Uterus (tissue), 2 donors: ENCODE measurements around the gene ADK.

Experiments
- CTCF ChIP-seq, 4 experiments: fragments of 200-600 bp in 2 of 4; fragments of 450-650 bp in 2 of 4; sonication (generic) in 2 of 4; IDR thresholded peaks; one replicate each; pipeline ENCODE4 v1.5.1; 2016 to 2019; ENCODE audit warnings: antibody characterized with exemption in 4 of 4, mild to moderate bottlenecking in 2 of 4, moderate library complexity in 1 of 4
- POLR2A ChIP-seq, 2 donors: fragments of 450-650 bp; IDR thresholded peaks; one replicate each; pipeline ENCODE4 v1.6.1; 2016; ENCODE audit warnings: antibody characterized with exemption in 2 of 2, mild to moderate bottlenecking in 1 of 2, moderate library complexity in 1 of 2

GRCh38 chr10:74743401-74743800 is 592.4 kb downstream of the ADK start:
- TF ChIP-seq CTCF (IDR thresholded peaks at IDR 0.05) (no peak), POLR2A (IDR thresholded peaks at IDR 0.05) (no peak)
